ENCODE results near the gene OTUD7B.

The OTUD7B gene

DNA sequence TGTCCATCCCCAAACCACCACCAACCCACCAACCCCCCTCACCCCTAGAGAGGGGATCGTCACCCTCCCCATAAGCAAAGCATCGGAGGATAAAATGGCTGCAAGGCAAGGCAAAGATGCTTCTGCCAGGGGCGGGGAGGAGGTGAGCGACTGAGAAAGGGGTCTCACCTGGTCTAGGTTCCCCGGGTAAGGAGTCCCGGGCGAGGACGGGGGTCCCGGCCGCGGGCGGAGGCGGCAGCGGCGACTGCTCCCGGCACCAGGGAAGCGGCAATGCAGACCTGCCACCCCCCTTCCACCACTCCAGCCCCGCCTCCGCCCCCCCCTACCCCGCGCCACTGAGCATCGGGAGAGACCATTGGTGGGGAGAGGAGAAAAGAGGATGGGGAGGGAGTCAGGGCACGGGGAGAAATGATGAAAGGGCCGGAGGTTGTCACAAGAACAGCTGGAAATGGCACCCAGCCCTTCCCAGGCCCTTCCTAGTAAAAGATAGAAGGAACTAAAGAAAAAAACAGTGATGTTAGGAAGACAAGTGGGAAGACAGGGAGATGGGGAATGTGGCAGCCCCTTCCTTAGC, 92.9 kb downstream of the OTUD7B start, which contains the start of gene SV2A (continued):
- TF ChIP-seq, protein P1, sequence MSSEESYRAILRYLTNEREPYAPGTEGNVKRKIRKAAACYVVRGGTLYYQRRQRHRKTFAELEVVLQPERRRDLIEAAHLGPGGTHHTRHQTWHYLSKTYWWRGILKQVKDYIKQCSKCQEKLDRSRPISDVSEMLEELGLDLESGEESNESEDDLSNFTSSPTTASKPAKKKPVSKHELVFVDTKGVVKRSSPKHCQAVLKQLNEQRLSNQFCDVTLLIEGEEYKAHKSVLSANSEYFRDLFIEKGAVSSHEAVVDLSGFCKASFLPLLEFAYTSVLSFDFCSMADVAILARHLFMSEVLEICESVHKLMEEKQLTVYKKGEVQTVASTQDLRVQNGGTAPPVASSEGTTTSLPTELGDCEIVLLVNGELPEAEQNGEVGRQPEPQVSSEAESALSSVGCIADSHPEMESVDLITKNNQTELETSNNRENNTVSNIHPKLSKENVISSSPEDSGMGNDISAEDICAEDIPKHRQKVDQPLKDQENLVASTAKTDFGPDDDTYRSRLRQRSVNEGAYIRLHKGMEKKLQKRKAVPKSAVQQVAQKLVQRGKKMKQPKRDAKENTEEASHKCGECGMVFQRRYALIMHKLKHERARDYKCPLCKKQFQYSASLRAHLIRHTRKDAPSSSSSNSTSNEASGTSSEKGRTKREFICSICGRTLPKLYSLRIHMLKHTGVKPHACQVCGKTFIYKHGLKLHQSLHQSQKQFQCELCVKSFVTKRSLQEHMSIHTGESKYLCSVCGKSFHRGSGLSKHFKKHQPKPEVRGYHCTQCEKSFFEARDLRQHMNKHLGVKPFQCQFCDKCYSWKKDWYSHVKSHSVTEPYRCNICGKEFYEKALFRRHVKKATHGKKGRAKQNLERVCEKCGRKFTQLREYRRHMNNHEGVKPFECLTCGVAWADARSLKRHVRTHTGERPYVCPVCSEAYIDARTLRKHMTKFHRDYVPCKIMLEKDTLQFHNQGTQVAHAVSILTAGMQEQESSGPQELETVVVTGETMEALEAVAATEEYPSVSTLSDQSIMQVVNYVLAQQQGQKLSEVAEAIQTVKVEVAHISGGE (tag by site-specific recombination; conservative IDR thresholded peaks at IDR 0.05; ENCODE audit: low read depth) = peak; percentile 15; the same call in 1 of the 2 replicates
- peak; percentile 60 for TF ChIP-seq PRDM1 (tag by site-specific recombination; IDR thresholded peaks at IDR 0.05)
- TF ChIP-seq ZNF341 (tag by site-specific recombination; IDR thresholded peaks at IDR 0.05; ENCODE audit: low read depth) = peak; percentile 94
- TF ChIP-seq, protein P2, sequence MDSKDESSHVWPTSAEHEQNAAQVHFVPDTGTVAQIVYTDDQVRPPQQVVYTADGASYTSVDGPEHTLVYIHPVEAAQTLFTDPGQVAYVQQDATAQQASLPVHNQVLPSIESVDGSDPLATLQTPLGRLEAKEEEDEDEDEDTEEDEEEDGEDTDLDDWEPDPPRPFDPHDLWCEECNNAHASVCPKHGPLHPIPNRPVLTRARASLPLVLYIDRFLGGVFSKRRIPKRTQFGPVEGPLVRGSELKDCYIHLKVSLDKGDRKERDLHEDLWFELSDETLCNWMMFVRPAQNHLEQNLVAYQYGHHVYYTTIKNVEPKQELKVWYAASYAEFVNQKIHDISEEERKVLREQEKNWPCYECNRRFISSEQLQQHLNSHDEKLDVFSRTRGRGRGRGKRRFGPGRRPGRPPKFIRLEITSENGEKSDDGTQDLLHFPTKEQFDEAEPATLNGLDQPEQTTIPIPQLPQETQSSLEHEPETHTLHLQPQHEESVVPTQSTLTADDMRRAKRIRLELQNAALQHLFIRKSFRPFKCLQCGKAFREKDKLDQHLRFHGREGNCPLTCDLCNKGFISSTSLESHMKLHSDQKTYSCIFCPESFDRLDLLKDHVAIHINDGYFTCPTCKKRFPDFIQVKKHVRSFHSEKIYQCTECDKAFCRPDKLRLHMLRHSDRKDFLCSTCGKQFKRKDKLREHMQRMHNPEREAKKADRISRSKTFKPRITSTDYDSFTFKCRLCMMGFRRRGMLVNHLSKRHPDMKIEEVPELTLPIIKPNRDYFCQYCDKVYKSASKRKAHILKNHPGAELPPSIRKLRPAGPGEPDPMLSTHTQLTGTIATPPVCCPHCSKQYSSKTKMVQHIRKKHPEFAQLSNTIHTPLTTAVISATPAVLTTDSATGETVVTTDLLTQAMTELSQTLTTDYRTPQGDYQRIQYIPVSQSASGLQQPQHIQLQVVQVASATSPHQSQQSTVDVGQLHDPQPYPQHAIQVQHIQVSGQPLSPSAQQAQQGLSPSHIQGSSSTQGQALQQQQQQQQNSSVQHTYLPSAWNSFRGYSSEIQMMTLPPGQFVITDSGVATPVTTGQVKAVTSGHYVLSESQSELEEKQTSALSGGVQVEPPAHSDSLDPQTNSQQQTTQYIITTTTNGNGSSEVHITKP (tag by site-specific recombination; IDR thresholded peaks at IDR 0.05) = peak; percentile 98
- TF ChIP-seq ZNF132 (tag by site-specific recombination; IDR thresholded peaks at IDR 0.05; ENCODE audit: borderline replicate concordance) = no peak
- TF ChIP-seq RBAK (tag by site-specific recombination; IDR thresholded peaks at IDR 0.05) = no peak
- 0 out of 2 replicates have a peak, but pooled peaks have one; percentile 36 for TF ChIP-seq ZNF2 (tag by site-specific recombination; IDR thresholded peaks at IDR 0.05)
- no peak for TF ChIP-seq ZNF175 (tag by site-specific recombination; IDR thresholded peaks at IDR 0.05)
- TF ChIP-seq, protein P3, sequence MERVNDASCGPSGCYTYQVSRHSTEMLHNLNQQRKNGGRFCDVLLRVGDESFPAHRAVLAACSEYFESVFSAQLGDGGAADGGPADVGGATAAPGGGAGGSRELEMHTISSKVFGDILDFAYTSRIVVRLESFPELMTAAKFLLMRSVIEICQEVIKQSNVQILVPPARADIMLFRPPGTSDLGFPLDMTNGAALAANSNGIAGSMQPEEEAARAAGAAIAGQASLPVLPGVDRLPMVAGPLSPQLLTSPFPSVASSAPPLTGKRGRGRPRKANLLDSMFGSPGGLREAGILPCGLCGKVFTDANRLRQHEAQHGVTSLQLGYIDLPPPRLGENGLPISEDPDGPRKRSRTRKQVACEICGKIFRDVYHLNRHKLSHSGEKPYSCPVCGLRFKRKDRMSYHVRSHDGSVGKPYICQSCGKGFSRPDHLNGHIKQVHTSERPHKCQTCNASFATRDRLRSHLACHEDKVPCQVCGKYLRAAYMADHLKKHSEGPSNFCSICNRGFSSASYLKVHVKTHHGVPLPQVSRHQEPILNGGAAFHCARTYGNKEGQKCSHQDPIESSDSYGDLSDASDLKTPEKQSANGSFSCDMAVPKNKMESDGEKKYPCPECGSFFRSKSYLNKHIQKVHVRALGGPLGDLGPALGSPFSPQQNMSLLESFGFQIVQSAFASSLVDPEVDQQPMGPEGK (tag by site-specific recombination; IDR thresholded peaks at IDR 0.05) = peak; percentile 79
- no peak for TF ChIP-seq ZNF544 (tag by site-specific recombination; IDR thresholded peaks at IDR 0.05)
- TF ChIP-seq, protein P4, sequence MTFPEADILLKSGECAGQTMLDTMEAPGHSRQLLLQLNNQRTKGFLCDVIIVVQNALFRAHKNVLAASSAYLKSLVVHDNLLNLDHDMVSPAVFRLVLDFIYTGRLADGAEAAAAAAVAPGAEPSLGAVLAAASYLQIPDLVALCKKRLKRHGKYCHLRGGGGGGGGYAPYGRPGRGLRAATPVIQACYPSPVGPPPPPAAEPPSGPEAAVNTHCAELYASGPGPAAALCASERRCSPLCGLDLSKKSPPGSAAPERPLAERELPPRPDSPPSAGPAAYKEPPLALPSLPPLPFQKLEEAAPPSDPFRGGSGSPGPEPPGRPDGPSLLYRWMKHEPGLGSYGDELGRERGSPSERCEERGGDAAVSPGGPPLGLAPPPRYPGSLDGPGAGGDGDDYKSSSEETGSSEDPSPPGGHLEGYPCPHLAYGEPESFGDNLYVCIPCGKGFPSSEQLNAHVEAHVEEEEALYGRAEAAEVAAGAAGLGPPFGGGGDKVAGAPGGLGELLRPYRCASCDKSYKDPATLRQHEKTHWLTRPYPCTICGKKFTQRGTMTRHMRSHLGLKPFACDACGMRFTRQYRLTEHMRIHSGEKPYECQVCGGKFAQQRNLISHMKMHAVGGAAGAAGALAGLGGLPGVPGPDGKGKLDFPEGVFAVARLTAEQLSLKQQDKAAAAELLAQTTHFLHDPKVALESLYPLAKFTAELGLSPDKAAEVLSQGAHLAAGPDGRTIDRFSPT (tag by site-specific recombination; IDR thresholded peaks at IDR 0.05) = peak; percentile 36; the same call in 1 of the 2 replicates
- TF ChIP-seq ZNF24 (tag by site-specific recombination; IDR thresholded peaks at IDR 0.05) = 0 out of 2 replicates have a peak, but pooled peaks have one; percentile 9
- peak; percentile 86 for TF ChIP-seq ZNF366 (tag by site-specific recombination; conservative IDR thresholded peaks at IDR 0.05)
- TF ChIP-seq ZNF514 (tag by site-specific recombination; IDR thresholded peaks at IDR 0.05) = no peak
- no peak for TF ChIP-seq GFI1B (tag by site-specific recombination; IDR thresholded peaks at IDR 0.05)
- TF ChIP-seq, protein P5, sequence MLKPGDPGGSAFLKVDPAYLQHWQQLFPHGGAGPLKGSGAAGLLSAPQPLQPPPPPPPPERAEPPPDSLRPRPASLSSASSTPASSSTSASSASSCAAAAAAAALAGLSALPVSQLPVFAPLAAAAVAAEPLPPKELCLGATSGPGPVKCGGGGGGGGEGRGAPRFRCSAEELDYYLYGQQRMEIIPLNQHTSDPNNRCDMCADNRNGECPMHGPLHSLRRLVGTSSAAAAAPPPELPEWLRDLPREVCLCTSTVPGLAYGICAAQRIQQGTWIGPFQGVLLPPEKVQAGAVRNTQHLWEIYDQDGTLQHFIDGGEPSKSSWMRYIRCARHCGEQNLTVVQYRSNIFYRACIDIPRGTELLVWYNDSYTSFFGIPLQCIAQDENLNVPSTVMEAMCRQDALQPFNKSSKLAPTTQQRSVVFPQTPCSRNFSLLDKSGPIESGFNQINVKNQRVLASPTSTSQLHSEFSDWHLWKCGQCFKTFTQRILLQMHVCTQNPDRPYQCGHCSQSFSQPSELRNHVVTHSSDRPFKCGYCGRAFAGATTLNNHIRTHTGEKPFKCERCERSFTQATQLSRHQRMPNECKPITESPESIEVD (tag by site-specific recombination; IDR thresholded peaks at IDR 0.05) = no peak
- 0 out of 2 replicates have a peak, but pooled peaks have one; percentile 16 for TF ChIP-seq ZNF629 (tag by site-specific recombination; IDR thresholded peaks at IDR 0.05)
- no peak for TF ChIP-seq ZNF776 (tag by site-specific recombination; IDR thresholded peaks at IDR 0.05; ENCODE audit: borderline replicate concordance)
- TF ChIP-seq ZNF394 (tag by site-specific recombination; IDR thresholded peaks at IDR 0.05; ENCODE audit: borderline replicate concordance) = 0 out of 2 replicates have a peak, but pooled peaks have one; percentile 12
- TF ChIP-seq, protein P6, sequence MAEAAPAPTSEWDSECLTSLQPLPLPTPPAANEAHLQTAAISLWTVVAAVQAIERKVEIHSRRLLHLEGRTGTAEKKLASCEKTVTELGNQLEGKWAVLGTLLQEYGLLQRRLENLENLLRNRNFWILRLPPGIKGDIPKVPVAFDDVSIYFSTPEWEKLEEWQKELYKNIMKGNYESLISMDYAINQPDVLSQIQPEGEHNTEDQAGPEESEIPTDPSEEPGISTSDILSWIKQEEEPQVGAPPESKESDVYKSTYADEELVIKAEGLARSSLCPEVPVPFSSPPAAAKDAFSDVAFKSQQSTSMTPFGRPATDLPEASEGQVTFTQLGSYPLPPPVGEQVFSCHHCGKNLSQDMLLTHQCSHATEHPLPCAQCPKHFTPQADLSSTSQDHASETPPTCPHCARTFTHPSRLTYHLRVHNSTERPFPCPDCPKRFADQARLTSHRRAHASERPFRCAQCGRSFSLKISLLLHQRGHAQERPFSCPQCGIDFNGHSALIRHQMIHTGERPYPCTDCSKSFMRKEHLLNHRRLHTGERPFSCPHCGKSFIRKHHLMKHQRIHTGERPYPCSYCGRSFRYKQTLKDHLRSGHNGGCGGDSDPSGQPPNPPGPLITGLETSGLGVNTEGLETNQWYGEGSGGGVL (tag by site-specific recombination; IDR thresholded peaks at IDR 0.05) = peak; percentile 91
- peak; percentile 45; the same call in 1 of the 2 replicates for TF ChIP-seq SP3 (tag by site-specific recombination; IDR thresholded peaks at IDR 0.05)
- peak; percentile 33; the same call in 1 of the 2 replicates for TF ChIP-seq ZFHX2 (tag by site-specific recombination; conservative IDR thresholded peaks at IDR 0.05)
- peak; percentile 66 for TF ChIP-seq KLF9 (tag by site-specific recombination; IDR thresholded peaks at IDR 0.05; ENCODE audit: low read depth)
- TF ChIP-seq ZNF350 (tag by site-specific recombination; IDR thresholded peaks at IDR 0.05) = no peak
